ENCODE measurements around the gene GRK5.

Gene GRK5

GRCh38 chr10:119199231-119199992, 8.0 kb upstream of the GRK5 start:
- DNase-seq = peak in 1 of 2 donors; percentile 27

GRCh38 chr10:119201233-119201632, 6.1 kb upstream of the GRK5 start:
- no peak for DNase-seq

GRCh38 chr10:119203006-119203405, 4.4 kb upstream of the GRK5 start:
- DNase-seq = no peak

- peak; percentile 59 to 64 for DNase-seq
Observed at GRCh38 chr10:119205894-119206602, 1.3 kb upstream of the GRK5 start.

- peak; percentile 76 to 78 for DNase-seq
Observed at GRCh38 chr10:119206603-119207365, 587 bp upstream of the GRK5 start.

- peak; percentile 44 to 48 for DNase-seq
Observed at GRCh38 chr10:119207713-119208552, 562 bp downstream of the GRK5 start.

GRCh38 chr10:119208553-119208940, 1.2 kb downstream of the GRK5 start:
- DNase-seq = no peak

GRCh38 chr10:119209035-119209735, 1.8 kb downstream of the GRK5 start:
- DNase-seq = peak; percentile 69 to 72

- no peak for DNase-seq
Observed at GRCh38 chr10:119209736-119210355, 2.5 kb downstream of the GRK5 start.

- no peak for DNase-seq
Observed at GRCh38 chr10:119210633-119211032, 3.3 kb downstream of the GRK5 start.

- no peak for DNase-seq
Observed at GRCh38 chr10:119211176-119211575, 3.8 kb downstream of the GRK5 start.

- DNase-seq = no peak
Observed at GRCh38 chr10:119211625-119212441, 4.5 kb downstream of the GRK5 start.

GRCh38 chr10:119215371-119215770, 8.0 kb downstream of the GRK5 start:
- no peak for DNase-seq

- DNase-seq = no peak
Observed at GRCh38 chr10:119216127-119216526, 8.8 kb downstream of the GRK5 start.

- DNase-seq = no peak
Observed at GRCh38 chr10:119217401-119217800, 10.0 kb downstream of the GRK5 start.

GRCh38 chr10:119217991-119218490, 10.7 kb downstream of the GRK5 start:
- no peak for DNase-seq

GRCh38 chr10:119219871-119220270, 12.5 kb downstream of the GRK5 start:
- DNase-seq = no peak

- no peak for DNase-seq
Observed at GRCh38 chr10:119221201-119221600, 13.8 kb downstream of the GRK5 start.

- DNase-seq = no peak
Observed at GRCh38 chr10:119221666-119222065, 14.3 kb downstream of the GRK5 start.

- no peak for DNase-seq
Observed at GRCh38 chr10:119222537-119222936, 15.2 kb downstream of the GRK5 start.

Measured in stimulated activated CD4-positive, alpha-beta T cell treated with anti-CD3 and anti-CD28 coated beads, Interleukin-2, amount 100 ng/mL, for 24 hours (primary cell).